ENCODE data around the gene CTSC.

GRCh38 chr11:88249706-88250105 lies 87.8 kb downstream of the CTSC start:
- no peak for TF ChIP-seq CTCF (IDR thresholded peaks at IDR 0.05)
- no peak for TF ChIP-seq POLR2A (IDR thresholded peaks at IDR 0.05)
